LNCaP clone FGC (cell line): ENCODE results near the gene ZNF618.

Source experiments
- DNase-seq: peaks from one replicate; pipeline ENCODE4 v3.0.0-alpha.2; 2011; ENCODE audit warnings: low read depth
- H3K4me3 ChIP-seq: 2 replicates; pipeline ENCODE4 v1.5.1; 2011; ENCODE audit warnings: mild to moderate bottlenecking, low read depth, low read length, control low read depth
- CTCF ChIP-seq: IDR thresholded peaks from 2 replicates; pipeline ENCODE4 v1.5.1; 2012; ENCODE audit warnings: mild to moderate bottlenecking; ENCODE audit not compliant: control insufficient read depth, insufficient read depth; ENCODE audit errors: extremely low read depth

Gene ZNF618

GRCh38 chr9:114056527-114056926 is 180.4 kb downstream of the ZNF618 start:
- DNase-seq = no peak
- TF ChIP-seq CTCF = no peak
- H3K4me3 ChIP-seq = no peak overlapping the region

GRCh38 chr9:114057161-114057885 is 181.2 kb downstream of the ZNF618 start:
- no peak overlapping the region for H3K4me3 ChIP-seq
- no peak for TF ChIP-seq CTCF
- no peak for DNase-seq

DNA sequence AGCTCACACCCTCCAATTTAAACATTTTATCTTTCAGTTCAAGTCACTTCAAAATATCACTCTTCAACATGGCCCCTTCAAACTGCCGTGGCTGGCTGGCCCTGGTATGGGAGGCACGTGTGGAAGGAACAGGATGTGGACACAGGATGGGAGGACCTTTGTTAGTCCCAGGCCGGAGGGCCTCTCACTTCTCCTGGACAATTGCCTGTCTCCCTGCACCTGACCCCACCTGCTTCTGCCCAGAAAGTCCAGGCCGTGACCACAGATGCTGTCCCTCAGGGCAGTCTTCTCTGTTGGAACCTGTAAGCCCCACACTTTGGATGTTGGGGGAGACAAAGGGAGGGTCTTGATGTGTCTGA is 182.6 kb downstream of the ZNF618 start:
- no peak for TF ChIP-seq CTCF
- no peak for DNase-seq
- no peak overlapping the region for H3K4me3 ChIP-seq

DNA sequence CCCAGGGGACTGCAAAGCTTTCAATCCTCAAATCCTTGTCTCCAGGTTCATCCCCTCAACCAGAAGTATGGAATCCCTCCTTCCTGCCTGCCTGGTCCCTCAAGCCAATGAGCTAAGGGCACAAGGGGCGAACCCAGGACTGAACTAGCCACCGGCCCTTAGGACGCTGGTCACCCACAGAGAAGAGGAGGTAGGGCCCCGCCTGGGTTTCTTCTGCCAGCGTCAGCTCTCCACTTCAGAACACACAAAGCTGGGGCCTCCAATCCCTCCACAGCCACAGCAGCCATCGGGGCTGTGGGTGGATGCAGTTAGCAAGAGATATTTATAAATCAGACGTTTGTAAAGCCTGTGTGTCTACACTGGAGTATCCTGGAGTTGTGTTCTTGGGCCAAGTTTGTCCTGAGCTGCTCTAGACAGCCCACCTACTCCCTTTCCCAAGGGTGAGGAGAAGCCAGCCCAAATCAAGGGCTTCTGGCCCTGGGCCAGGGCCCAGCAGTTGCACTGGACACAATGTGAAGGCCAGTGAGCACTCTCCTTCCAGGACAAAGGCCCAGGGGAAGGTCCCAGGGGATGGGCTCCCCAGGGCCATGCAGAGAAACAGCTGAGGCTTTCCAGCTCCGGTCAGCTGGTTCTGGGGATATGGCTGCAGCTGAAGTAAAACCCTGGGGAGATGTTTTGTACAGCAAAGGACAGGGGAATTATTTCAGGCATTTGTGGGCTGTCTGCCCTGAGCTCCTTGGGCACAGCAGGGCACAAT is 183.1 kb downstream of the ZNF618 start:
- no peak for DNase-seq
- TF ChIP-seq CTCF = no peak
- H3K4me3 ChIP-seq = no peak overlapping the region

DNA sequence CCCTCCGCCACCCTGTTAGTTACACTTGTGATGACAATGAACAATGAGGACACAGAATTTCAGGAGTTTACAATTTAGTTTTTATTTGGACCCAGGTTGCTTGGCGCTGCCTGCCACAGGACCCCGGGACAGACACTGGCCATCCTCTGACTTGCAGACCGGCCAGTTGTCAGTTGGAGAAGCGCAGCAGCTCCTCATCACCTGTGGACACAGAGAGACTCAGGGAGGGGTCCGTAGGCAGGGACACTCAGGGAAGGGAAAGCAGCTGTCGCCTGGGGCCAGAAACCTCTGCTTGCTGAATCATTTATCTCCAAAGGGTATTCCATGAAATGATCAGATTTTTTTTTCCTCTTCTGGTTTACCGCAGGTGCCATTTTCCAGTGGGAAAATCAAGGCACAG is 184.0 kb downstream of the ZNF618 start:
- TF ChIP-seq CTCF = no peak
- H3K4me3 ChIP-seq = no peak overlapping the region
- DNase-seq = no peak

DNA sequence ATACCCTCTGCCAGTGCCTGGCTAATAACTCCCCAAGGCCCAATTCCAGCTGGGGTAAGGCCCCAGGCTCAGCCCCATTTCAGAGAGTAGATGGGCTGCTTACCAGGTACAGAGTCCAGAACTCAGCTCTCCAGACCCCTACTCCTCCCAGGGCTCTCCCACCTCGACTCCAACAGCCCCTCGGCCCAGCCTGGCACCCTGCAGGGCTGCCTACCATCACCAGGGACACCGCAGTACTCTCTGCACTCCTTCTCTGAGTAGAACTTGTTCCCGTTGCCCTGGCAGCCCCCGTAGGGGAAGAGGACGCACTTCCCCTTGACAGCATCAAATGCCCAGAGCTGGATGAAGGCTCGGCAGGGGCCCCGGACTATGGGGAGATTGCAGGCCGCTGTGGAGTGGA is 184.6 kb downstream of the ZNF618 start:
- DNase-seq = no peak
- no peak overlapping the region for H3K4me3 ChIP-seq
- TF ChIP-seq CTCF = no peak
